ENCODE measurements around the gene CDC42BPB.

DNA sequence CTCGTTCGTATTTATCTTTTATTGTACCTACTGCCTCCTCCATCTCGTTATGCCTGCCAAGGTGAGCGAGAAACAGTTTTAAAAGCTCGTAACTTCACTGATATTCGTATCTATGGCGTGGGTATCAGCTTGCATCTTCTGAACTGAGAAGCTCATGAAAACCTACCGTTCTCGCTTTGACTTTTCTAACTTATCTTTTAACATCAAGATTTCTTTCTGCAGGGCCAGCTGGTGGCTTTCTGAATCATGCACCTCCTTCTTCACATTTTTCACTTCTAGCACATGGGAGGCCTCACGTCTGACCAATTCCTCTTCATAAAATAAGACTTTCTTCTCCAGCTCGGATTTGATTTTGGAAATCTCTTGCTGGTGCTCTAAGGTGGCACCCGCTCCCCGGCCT, 89.0 kb downstream of the CDC42BPB start:
- TF ChIP-seq, protein P1, sequence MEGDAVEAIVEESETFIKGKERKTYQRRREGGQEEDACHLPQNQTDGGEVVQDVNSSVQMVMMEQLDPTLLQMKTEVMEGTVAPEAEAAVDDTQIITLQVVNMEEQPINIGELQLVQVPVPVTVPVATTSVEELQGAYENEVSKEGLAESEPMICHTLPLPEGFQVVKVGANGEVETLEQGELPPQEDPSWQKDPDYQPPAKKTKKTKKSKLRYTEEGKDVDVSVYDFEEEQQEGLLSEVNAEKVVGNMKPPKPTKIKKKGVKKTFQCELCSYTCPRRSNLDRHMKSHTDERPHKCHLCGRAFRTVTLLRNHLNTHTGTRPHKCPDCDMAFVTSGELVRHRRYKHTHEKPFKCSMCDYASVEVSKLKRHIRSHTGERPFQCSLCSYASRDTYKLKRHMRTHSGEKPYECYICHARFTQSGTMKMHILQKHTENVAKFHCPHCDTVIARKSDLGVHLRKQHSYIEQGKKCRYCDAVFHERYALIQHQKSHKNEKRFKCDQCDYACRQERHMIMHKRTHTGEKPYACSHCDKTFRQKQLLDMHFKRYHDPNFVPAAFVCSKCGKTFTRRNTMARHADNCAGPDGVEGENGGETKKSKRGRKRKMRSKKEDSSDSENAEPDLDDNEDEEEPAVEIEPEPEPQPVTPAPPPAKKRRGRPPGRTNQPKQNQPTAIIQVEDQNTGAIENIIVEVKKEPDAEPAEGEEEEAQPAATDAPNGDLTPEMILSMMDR (optimal IDR thresholded peaks at IDR 0.05 in 1 of 3, IDR thresholded peaks at IDR 0.05 in 1 of 3, conservative IDR thresholded peaks at IDR 0.05 in 1 of 3; ENCODE audit: extremely low read depth in 1 of 3, insufficient read depth in 2 of 3, low read length in 3 of 3) = no peak
- TF ChIP-seq EZH2 (IDR thresholded peaks at IDR 0.05; ENCODE audit: low read length) = no peak
